B cell (primary cell): ENCODE data around the gene STX18. TPM values are rescaled to one million over a fixed set of nuclear protein-coding genes. Genes with fewer than 3 reads are reported as not detected.

Experiments
- ATAC-seq: fragments of 200-7000 bp; cut with Tn5 transposase; one replicate; pipeline ENCODE4 v1.10.0; 2021; ENCODE audit warnings: low read depth, mild to moderate bottlenecking, moderate number of reproducible peaks, moderate library complexity
- CTCF ChIA-PET: fragments of 350-600 bp; sonication (Branson Sonifier 250); formaldehyde crosslinking; loops from one replicate; lab custom pipeline; 2021; ENCODE audit warnings: antibody characterized with exemption, inconsistent platforms; lab: Charles Lee
- POLR2A ChIA-PET: fragments of 350-600 bp; sonication (Branson Sonifier 250); formaldehyde crosslinking; loops from one replicate; lab custom pipeline; 2021; ENCODE audit warnings: antibody characterized with exemption; lab: Charles Lee
- DNase-seq: peaks from one replicate; pipeline ENCODE4 v3.0.0; 2013
- H2AFZ ChIP-seq: 2 replicates; pipeline ENCODE4 v1.6.1; 2012; ENCODE audit warnings: mild to moderate bottlenecking, low read depth, low read length; ENCODE audit not compliant: insufficient read depth, poor library complexity, severe bottlenecking
- H3K27ac ChIP-seq, 2 donors: 1 replicate in 1 of 2; 2 replicates in 1 of 2; pipeline ENCODE4 v1.5.1; 2012 to 2013; ENCODE audit warnings: low read length in 2 of 2, mild to moderate bottlenecking in 2 of 2, moderate library complexity in 1 of 2
- H3K27me3 ChIP-seq, 4 experiments: fragments of 200-600 bp in 1 of 4; sonication (generic) in 1 of 4; replicated peaks in 1 of 4; 1 replicate in 2 of 4; 2 replicates in 2 of 4; pipeline versions ENCODE4 v1.6.1 to v1.7.0; 2013 to 2016; ENCODE audit warnings: low read length in 3 of 4, mild to moderate bottlenecking in 2 of 4, mixed read lengths in 1 of 4, moderate library complexity in 1 of 4; ENCODE audit not compliant: insufficient read depth in 4 of 4, control insufficient read depth in 3 of 4; ENCODE audit errors: control extremely low read depth in 1 of 4
- H3K36me3 ChIP-seq, 2 experiments: replicated peaks in 1 of 2; 1 replicate in 1 of 2; 2 replicates in 1 of 2; pipeline versions ENCODE4 v1.6.1 to v1.7.1; 2013; ENCODE audit warnings: low read length in 1 of 2; ENCODE audit not compliant: insufficient read depth in 2 of 2, control insufficient read depth in 1 of 2; ENCODE audit errors: control extremely low read depth in 1 of 2, extremely low read depth in 1 of 2
- H3K4me1 ChIP-seq, 2 donors: fragments of 200-600 bp in 1 of 2; sonication (generic) in 1 of 2; 1 replicate in 1 of 2; 2 replicates in 1 of 2; pipeline versions ENCODE4 v1.5.1 to v1.6.1; 2013 to 2017; ENCODE audit warnings: low read length in 2 of 2; ENCODE audit not compliant: control insufficient read depth in 2 of 2, insufficient read depth in 2 of 2
- H3K4me2 ChIP-seq: replicated peaks from 2 replicates; pipeline ENCODE3; 2012; ENCODE audit warnings: mild to moderate bottlenecking, low read depth, low read length; ENCODE audit not compliant: poor library complexity, severe bottlenecking
- H3K4me3 ChIP-seq, 5 experiments: fragments of 200-600 bp in 1 of 5; sonication (generic) in 1 of 5; 1 replicate in 3 of 5; 2 replicates in 2 of 5; pipeline versions ENCODE4 v1.5.1 to v1.7.0; 2011 to 2016; ENCODE audit warnings: low read length in 4 of 5, mild to moderate bottlenecking in 4 of 5, low read depth in 2 of 5, control low read depth in 1 of 5, moderate library complexity in 1 of 5; ENCODE audit not compliant: insufficient read depth in 1 of 5; ENCODE audit errors: control extremely low read depth in 1 of 5, extremely low read depth in 1 of 5
- H3K79me2 ChIP-seq: fragments of 200-600 bp; sonication (generic); one replicate; pipeline ENCODE4 v1.6.0; 2016; ENCODE audit warnings: low read length; ENCODE audit not compliant: control insufficient read depth, insufficient read depth
- H3K9ac ChIP-seq: fragments of 200-600 bp; sonication (generic); 2 replicates; pipeline ENCODE4 v1.6.1; 2017; ENCODE audit warnings: mild to moderate bottlenecking, low read length, moderate library complexity
- H3K9me3 ChIP-seq, 3 donors: one replicate each; pipeline versions ENCODE4 v1.6.1 to v1.7.1; 2013; ENCODE audit warnings: low read length in 2 of 3; ENCODE audit not compliant: control insufficient read depth in 2 of 3, insufficient read depth in 1 of 3; ENCODE audit errors: control extremely low read depth in 1 of 3
- H4K20me1 ChIP-seq: 2 replicates; pipeline ENCODE4 v1.6.0; 2012; ENCODE audit warnings: mild to moderate bottlenecking, low read length; ENCODE audit not compliant: insufficient read depth, control insufficient read depth, poor library complexity, severe bottlenecking
- H3K27ac Mint-ChIP-seq: one replicate; pipeline ENCODE4 v1.8.0; 2021; ENCODE audit warnings: mixed read lengths
- H3K27me3 Mint-ChIP-seq: one replicate; pipeline ENCODE4 v1.8.0; 2021; ENCODE audit warnings: mixed read lengths
- H3K4me1 Mint-ChIP-seq: one replicate; pipeline ENCODE4 v1.8.0; 2021; ENCODE audit warnings: mixed read lengths
- H3K4me3 Mint-ChIP-seq: one replicate; pipeline ENCODE4 v1.8.0; 2021; ENCODE audit warnings: mixed read lengths
- H3K9me3 Mint-ChIP-seq: one replicate; pipeline ENCODE4 v1.8.0; 2022; ENCODE audit warnings: mixed read lengths; ENCODE audit not compliant: insufficient read depth
- EZH2 ChIP-seq: IDR thresholded peaks from 2 replicates; pipeline ENCODE4 v1.6.1; 2012; ENCODE audit warnings: borderline replicate concordance, low read depth, mild to moderate bottlenecking, moderate library complexity, low read length; ENCODE audit not compliant: insufficient read depth, poor library complexity, severe bottlenecking
- WGBS: methylation state at CpG from one replicate; pipeline ENCODE4 v1.1.5; 2013; ENCODE audit warnings: missing lambda C conversion rate; ENCODE audit not compliant: insufficient coverage; 5-methylcytosine and 5-hydroxymethylcytosine counted together
- intact Hi-C: fragments of 100-400 bp; cut with micrococcal nuclease; formaldehyde crosslinking; loops from one replicate; pipeline ENCODE4 v1.10.0; 2022
- polyA plus RNA-seq: library from polyadenylated mRNA; depleted of rRNA; stranded (reverse); fragments of >200 nt; gene quantifications from 2 replicates; pipeline ENCODE4 v1.2.3, GENCODE V29; 2012
- total RNA-seq, 2 donors: library from RNA; stranded (reverse); fragments of 120-200 nt in 1 of 2; gene quantifications; 1 replicate in 1 of 2; 2 replicates in 1 of 2; pipeline versions ENCODE4 v1.2.3 to v1.2.4, GENCODE V29; 2013 to 2022
- TF ChIP-seq, protein P1 (sequence below): fragments of 200-600 bp; IDR thresholded peaks from one replicate; pipeline ENCODE4 v1.8.0; 2022; ENCODE audit warnings: antibody characterized with exemption, mild to moderate bottlenecking

Gene STX18
- total and polyA plus RNA-seq, 2 donors (not counting 1 experiment from before 2014, with no cell fraction given), result 20.3 to 33.6 TPM

DNA sequence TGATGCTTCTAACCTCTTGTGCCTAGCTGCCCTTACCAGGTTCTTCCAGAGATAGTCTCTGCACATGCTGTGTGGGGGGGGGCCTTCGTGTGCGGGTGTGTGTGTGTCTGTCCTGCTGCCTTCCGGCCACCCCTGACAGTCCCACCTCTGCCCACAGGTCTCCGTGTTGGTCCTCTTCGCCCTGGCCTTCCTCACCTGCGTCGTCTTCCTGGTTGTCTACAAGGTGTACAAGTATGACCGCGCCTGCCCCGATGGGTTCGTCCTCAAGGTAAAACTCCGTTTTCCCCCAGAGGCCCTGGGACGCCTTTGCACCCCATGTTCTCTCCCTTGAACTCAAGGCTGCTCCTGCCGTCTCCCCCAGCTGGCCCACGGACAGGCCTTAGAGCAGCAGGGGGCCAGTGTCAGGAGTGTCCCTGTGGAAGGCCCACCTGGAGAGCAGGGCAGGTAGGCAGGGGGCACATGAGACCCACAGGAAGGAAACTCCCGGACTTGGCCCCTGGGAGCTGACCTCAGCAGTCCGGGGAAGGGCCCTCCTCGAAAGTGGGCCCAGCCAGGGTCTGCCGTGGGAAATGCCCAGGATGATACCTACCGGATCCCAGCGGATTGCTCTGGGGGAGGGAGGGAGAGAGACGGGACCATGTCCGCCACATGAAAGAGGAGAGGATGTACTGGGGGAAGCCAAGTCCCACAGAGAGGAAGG lies 132.3 kb downstream of the STX18 start:
- Histone ChIP-seq H2AFZ (no peak overlapping the region), H3K9me3 (no peaks in the 10 kb centered on the region), H3K9ac (no peak overlapping the region), H4K20me1 (no peaks in the 10 kb centered on the region), H3K4me2 (no peak overlapping the region), H3K36me3 (no peaks in the 10 kb centered on the region), H3K79me2 (no peaks in the 10 kb centered on the region), H3K4me3 (no peak overlapping the region), H3K27me3 (no peaks in the 10 kb centered on the region), H3K4me1 (no peaks in the 10 kb centered on the region), H3K27ac (no peak overlapping the region)
- POLR2A ChIA-PET, result no interaction called here
- intact Hi-C loops, result no loop called here
- 90% methylated on average over 22 of the region's 23 CpGs for WGBS
- ATAC-seq (no peak), DNase-seq (no peak)
- Mint-ChIP-seq H3K9me3 (no peaks in the 10 kb centered on the region), H3K4me1 (no peaks in the 10 kb centered on the region), H3K4me3 (no peak overlapping the region), H3K27ac (no peak overlapping the region), H3K27me3 (peaks cover under 1% of the 10 kb centered on the region)
- TF ChIP-seq, protein P1, sequence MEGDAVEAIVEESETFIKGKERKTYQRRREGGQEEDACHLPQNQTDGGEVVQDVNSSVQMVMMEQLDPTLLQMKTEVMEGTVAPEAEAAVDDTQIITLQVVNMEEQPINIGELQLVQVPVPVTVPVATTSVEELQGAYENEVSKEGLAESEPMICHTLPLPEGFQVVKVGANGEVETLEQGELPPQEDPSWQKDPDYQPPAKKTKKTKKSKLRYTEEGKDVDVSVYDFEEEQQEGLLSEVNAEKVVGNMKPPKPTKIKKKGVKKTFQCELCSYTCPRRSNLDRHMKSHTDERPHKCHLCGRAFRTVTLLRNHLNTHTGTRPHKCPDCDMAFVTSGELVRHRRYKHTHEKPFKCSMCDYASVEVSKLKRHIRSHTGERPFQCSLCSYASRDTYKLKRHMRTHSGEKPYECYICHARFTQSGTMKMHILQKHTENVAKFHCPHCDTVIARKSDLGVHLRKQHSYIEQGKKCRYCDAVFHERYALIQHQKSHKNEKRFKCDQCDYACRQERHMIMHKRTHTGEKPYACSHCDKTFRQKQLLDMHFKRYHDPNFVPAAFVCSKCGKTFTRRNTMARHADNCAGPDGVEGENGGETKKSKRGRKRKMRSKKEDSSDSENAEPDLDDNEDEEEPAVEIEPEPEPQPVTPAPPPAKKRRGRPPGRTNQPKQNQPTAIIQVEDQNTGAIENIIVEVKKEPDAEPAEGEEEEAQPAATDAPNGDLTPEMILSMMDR, result no peak
- no peak for TF ChIP-seq EZH2
- CTCF ChIA-PET, result no interaction called here

DNA sequence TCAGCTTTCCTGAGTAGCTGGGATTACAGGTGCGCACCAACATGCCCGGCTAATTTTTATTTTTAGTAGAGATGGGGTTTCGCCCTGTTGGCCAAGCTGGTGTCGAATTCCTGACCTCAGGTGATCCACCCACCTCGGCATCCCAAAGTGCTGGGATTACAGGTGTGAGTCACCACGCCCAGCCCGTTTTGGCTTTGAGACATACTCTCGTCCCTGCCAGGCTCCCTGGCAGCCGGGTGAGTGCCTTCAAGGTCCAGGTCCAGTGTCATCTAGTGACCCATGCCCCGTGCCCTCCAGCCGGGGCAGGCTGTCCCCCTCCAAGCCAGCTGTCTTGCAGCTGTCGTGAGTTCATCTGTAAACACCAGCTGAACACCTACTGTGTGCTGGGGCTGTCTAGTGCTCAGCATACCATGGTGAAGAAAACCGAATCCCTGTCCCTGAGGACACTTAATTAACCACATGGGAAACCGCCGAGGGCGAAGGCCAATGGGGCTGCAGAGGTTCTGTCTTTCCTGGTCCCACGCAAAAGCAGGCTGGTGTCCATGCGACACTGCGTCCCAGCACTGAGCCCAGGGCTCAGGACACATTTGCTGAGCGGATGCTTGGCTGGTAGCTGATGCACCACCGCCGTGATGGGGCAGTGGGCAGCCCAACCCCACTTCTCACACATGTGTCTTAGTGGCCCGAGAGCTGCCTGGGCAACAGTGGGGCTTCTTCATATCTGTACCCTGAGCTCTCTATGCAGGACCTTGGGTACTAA lies 133.1 kb downstream of the STX18 start:
- CTCF ChIA-PET, result no interaction called here
- Mint-ChIP-seq H3K27ac (no peak overlapping the region), H3K4me1 (no peaks in the 10 kb centered on the region), H3K27me3 (peaks cover 5% of the 10 kb centered on the region), H3K4me3 (no peak overlapping the region), H3K9me3 (no peaks in the 10 kb centered on the region)
- no peaks in the 10 kb centered on the region for H3K79me2 ChIP-seq
- no peak overlapping the region for H3K9ac ChIP-seq
- POLR2A ChIA-PET, result no interaction called here
- DNase-seq (no peak), ATAC-seq (no peak)
- H3K4me3 ChIP-seq, result no peak overlapping the region
- no peaks in the 10 kb centered on the region for H3K9me3 ChIP-seq
- no peak for TF ChIP-seq EZH2
- TF ChIP-seq, protein P1, result no peak
- no peaks in the 10 kb centered on the region for H3K36me3 ChIP-seq
- H4K20me1 ChIP-seq, result no peaks in the 10 kb centered on the region
- intact Hi-C loops, result no loop called here
- H3K4me1 ChIP-seq, result no peaks in the 10 kb centered on the region
- no peak overlapping the region for H2AFZ ChIP-seq
- H3K27ac ChIP-seq, result no peak overlapping the region
- H3K4me2 ChIP-seq, result no peak overlapping the region
- WGBS, result 82% methylated on average over 22 of the region's 23 CpGs
- H3K27me3 ChIP-seq, result no peaks in the 10 kb centered on the region
